DND-41 (cell line): ENCODE data around the gene TNNI3K.
A peak's percentile ranks its signal among the peaks of the same experiment; 100 is the strongest.

Experiments used
- ATAC-seq: fragments of 200-7000 bp; cut with Tn5 transposase; 3 replicates; pipeline ENCODE4 v1.9.1; 2021; ENCODE audit warnings: low read depth; ENCODE audit not compliant: insufficient read depth
- DNase-seq: peaks from one replicate; pipeline ENCODE4 v3.0.0-alpha.2; 2020
- H2AFZ ChIP-seq: 2 replicates; pipeline ENCODE4 v1.6.0; 2012; ENCODE audit warnings: low read depth, low read length
- H3K27ac ChIP-seq: 2 replicates; pipeline ENCODE4 v1.5.1; 2012; ENCODE audit warnings: low read length, inconsistent platforms
- H3K27me3 ChIP-seq: fragments of 200-600 bp; sonication (generic); 2 replicates; pipeline ENCODE4 v1.6.0; 2012; ENCODE audit warnings: low read length, mild to moderate bottlenecking, inconsistent platforms; ENCODE audit not compliant: insufficient read depth, poor library complexity
- H3K36me3 ChIP-seq: 2 replicates; pipeline ENCODE4 v1.5.1; 2012; ENCODE audit warnings: low read length, inconsistent platforms; ENCODE audit not compliant: insufficient read depth
- H3K4me1 ChIP-seq: 2 replicates; pipeline ENCODE4 v1.5.1; 2012; ENCODE audit warnings: mild to moderate bottlenecking, low read length; ENCODE audit not compliant: insufficient read depth
- H3K4me2 ChIP-seq: 2 replicates; pipeline ENCODE4 v1.6.0; 2012; ENCODE audit warnings: mild to moderate bottlenecking, moderate library complexity, low read length, inconsistent platforms; ENCODE audit not compliant: insufficient read depth
- H3K4me3 ChIP-seq, 2 experiments: fragments of 200-600 bp in 1 of 2; shearing (Covaris generic) in 1 of 2; 2 replicates each; pipeline ENCODE4 v1.5.1; 2012 to 2016; ENCODE audit warnings: inconsistent platforms in 2 of 2, low read length in 2 of 2, mild to moderate bottlenecking in 2 of 2, low read depth in 1 of 2, moderate library complexity in 1 of 2
- H3K79me2 ChIP-seq: 2 replicates; pipeline ENCODE4 v1.6.0; 2012; ENCODE audit warnings: low read length, inconsistent platforms; ENCODE audit not compliant: insufficient read depth
- H3K9ac ChIP-seq: 2 replicates; pipeline ENCODE4 v1.6.0; 2012; ENCODE audit warnings: low read depth, mild to moderate bottlenecking, inconsistent platforms, low read length, moderate library complexity
- H3K9me3 ChIP-seq: 2 replicates; pipeline ENCODE4 v1.5.1; 2012; ENCODE audit warnings: low read length, moderate library complexity, mild to moderate bottlenecking, inconsistent platforms; ENCODE audit not compliant: insufficient read depth, severe bottlenecking
- H4K20me1 ChIP-seq: 2 replicates; pipeline ENCODE4 v1.6.0; 2012; ENCODE audit warnings: low read length; ENCODE audit not compliant: insufficient read depth
- CTCF ChIP-seq: IDR thresholded peaks from 2 replicates; pipeline ENCODE4 v1.5.1; 2012; ENCODE audit warnings: borderline replicate concordance, low read length, moderate library complexity, mild to moderate bottlenecking; ENCODE audit not compliant: poor library complexity, severe bottlenecking; ENCODE audit errors: extremely low read depth
- EZH2 ChIP-seq: IDR thresholded peaks from 3 replicates; pipeline ENCODE4 v1.6.1; 2012; ENCODE audit warnings: borderline replicate concordance, low read depth, mild to moderate bottlenecking, moderate library complexity, low read length, inconsistent platforms; ENCODE audit not compliant: severe bottlenecking

TNNI3K gene

GRCh38 chr1:74468982-74469603 lies 233.9 kb downstream of the TNNI3K start:
- ATAC-seq, result no peak
- TF ChIP-seq CTCF (peak; percentile 71), EZH2 (no peak)
- H4K20me1 ChIP-seq, result no peaks in the 10 kb centered on the region
- H3K9me3 ChIP-seq, result no peaks in the 10 kb centered on the region
- H3K79me2 ChIP-seq, result no peaks in the 10 kb centered on the region
- H3K36me3 ChIP-seq, result no peaks in the 10 kb centered on the region
- no peak overlapping the region for H3K27ac ChIP-seq
- no peaks in the 10 kb centered on the region for H3K4me1 ChIP-seq
- no peak for DNase-seq
- no peak overlapping the region for H2AFZ ChIP-seq
- no peak overlapping the region for H3K9ac ChIP-seq
- H3K4me2 ChIP-seq, result no peak overlapping the region
- H3K27me3 ChIP-seq, result peaks cover 4% of the 10 kb centered on the region
- no peak overlapping the region for H3K4me3 ChIP-seq

- Histone ChIP-seq H3K9me3 (no peaks in the 10 kb centered on the region), H2AFZ (no peak overlapping the region), H3K27ac (no peak overlapping the region), H3K4me3 (no peak overlapping the region), H3K4me1 (no peaks in the 10 kb centered on the region), H3K79me2 (no peaks in the 10 kb centered on the region), H3K36me3 (no peaks in the 10 kb centered on the region), H3K27me3 (peaks cover 4% of the 10 kb centered on the region), H4K20me1 (no peaks in the 10 kb centered on the region), H3K9ac (no peak overlapping the region), H3K4me2 (no peak overlapping the region)
- no peak for DNase-seq
- ATAC-seq, result no peak
- TF ChIP-seq CTCF (no peak), EZH2 (no peak)
Observed at GRCh38 chr1:74470251-74470650, 235.1 kb downstream of the TNNI3K start.

GRCh38 chr1:74470936-74471335 lies 235.7 kb downstream of the TNNI3K start:
- H3K4me1 ChIP-seq, result no peaks in the 10 kb centered on the region
- peaks cover 4% of the 10 kb centered on the region for H3K27me3 ChIP-seq
- H3K27ac ChIP-seq, result no peak overlapping the region
- H2AFZ ChIP-seq, result no peak overlapping the region
- H3K79me2 ChIP-seq, result no peaks in the 10 kb centered on the region
- ATAC-seq (no peak), DNase-seq (no peak)
- TF ChIP-seq CTCF, result no peak
- no peak for TF ChIP-seq EZH2
- no peaks in the 10 kb centered on the region for H4K20me1 ChIP-seq
- no peaks in the 10 kb centered on the region for H3K36me3 ChIP-seq
- no peaks in the 10 kb centered on the region for H3K9me3 ChIP-seq
- no peak overlapping the region for H3K9ac ChIP-seq
- H3K4me2 ChIP-seq, result no peak overlapping the region
- H3K4me3 ChIP-seq, result no peak overlapping the region
